ENCODE measurements around the gene AP1M2.

AP1M2 gene

DNA sequence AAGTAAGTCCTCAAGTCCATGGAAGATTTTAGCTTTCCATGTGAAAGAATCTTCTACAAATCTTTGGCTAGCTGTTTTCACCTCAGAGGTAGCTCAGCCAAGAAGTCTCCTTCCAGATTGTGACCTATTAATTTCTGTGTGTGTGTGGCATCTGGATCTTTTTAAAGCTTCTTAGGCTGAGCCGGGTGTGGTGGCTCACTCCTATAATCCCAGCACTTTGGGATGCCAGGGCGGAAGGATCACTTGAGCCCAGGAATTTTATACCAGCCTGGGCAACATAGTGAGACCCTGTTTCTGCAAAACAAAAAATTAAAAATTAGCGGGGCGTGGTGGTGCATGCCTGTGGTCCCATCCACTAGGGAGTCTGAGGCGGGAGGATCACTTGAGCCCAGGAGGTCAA, 24.8 kb upstream of the AP1M2 start:
- DNase-seq (ENCODE audit: low spot score) = no peak
- TF ChIP-seq, protein P1, sequence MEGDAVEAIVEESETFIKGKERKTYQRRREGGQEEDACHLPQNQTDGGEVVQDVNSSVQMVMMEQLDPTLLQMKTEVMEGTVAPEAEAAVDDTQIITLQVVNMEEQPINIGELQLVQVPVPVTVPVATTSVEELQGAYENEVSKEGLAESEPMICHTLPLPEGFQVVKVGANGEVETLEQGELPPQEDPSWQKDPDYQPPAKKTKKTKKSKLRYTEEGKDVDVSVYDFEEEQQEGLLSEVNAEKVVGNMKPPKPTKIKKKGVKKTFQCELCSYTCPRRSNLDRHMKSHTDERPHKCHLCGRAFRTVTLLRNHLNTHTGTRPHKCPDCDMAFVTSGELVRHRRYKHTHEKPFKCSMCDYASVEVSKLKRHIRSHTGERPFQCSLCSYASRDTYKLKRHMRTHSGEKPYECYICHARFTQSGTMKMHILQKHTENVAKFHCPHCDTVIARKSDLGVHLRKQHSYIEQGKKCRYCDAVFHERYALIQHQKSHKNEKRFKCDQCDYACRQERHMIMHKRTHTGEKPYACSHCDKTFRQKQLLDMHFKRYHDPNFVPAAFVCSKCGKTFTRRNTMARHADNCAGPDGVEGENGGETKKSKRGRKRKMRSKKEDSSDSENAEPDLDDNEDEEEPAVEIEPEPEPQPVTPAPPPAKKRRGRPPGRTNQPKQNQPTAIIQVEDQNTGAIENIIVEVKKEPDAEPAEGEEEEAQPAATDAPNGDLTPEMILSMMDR (IDR thresholded peaks at IDR 0.05; ENCODE audit: extremely low read depth, missing control alignments) = no peak

DNA sequence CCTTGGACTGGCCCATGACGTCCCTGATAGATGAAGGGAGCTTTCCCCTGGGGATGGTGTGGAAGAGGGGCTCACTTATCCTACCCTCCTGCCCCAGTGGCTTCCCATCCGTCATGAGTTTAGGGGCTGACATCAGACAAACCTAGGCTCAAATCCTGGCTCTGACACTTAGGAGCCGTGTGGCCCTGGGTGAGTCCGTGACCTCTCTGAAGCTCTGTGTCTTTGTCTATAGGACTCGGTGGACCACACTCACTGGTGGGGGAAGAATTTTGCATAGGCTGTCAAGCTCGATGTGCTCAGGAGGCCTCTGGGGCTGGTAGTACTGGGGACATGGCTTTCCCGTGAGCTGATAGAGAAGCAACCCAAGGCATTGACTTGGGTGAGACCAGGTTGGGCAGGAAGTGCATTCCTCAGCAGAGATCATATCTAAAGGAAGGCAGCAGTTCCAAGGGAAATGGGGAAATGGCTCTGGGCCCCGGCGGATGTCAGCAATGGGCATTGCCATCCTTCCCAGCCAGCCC, 17.4 kb upstream of the AP1M2 start:
- TF ChIP-seq, protein P1 (IDR thresholded peaks at IDR 0.05; ENCODE audit: extremely low read depth, missing control alignments) = no peak
- DNase-seq (ENCODE audit: low spot score) = peak; percentile 66

DNA sequence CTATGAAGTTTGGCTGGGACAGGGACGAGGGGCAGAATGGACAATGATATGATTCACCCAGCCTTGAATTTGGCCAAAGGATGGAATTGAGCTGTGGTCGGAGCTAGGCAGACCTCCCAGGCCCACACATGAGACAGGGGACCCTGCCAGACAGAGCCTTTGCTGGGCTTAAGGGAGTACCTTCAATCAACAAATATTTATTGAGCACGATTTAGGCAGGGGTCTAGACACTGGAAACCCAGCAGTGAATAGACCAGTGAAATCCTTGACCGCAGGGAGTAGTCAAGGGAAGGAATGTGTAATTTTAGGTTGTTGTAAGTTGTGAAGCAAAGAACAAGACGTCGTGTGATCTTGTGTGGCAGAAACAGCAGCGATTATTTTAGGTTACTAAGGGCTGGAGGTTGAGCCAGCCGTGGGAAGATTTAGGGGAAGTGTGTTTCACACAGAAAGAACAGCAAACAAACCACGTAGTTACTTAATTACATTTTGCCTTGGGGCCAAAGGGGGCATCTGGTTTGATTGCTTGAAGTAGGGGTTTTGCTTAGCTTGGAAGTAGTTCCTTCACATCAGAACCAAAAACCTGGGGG, 16.9 kb upstream of the AP1M2 start:
- peak; percentile 73 for DNase-seq (ENCODE audit: low spot score)
- TF ChIP-seq, protein P1 (IDR thresholded peaks at IDR 0.05; ENCODE audit: extremely low read depth, missing control alignments) = no peak

DNA sequence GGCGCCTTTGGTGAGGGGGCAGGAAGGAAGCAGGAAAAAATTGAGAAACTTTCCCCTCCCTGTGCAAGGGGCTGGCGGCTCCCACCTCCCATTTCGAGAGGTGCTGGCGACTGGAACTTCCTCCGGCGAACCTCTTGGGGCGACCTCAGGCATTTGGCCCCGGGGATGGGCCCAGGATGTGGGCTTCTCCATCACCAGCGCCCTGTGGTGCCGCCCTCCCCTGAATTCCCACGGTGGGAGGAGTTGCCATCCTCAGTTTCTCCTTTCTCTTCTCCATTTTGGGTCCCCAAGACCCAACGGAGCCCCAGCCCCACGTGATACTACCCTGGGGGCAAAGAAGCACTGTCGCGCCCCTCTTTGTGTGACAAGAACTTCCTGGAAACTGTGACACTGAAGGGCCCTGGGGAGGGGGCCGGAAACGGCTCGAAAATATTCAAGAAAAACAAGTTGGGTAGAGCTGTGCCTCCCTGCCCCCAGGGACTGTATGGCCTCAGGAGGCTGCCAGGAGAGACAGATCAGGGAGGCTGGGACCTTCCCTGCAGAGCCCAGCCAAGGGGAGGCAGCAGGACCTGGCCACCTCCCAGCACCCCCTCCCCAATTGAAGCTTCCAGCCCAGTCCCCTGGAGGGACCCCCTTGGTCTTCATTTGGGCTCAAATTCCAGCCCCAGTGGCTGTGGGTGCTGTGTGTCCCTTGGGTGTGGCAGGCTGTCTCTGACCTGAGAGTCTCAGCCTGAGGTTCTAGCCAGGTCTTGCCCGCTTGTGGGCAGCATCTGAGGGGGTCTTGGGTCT, 16.2 kb upstream of the AP1M2 start:
- DNase-seq (ENCODE audit: low spot score) = peak; percentile 71
- TF ChIP-seq, protein P1 (IDR thresholded peaks at IDR 0.05; ENCODE audit: extremely low read depth, missing control alignments) = no peak

DNA sequence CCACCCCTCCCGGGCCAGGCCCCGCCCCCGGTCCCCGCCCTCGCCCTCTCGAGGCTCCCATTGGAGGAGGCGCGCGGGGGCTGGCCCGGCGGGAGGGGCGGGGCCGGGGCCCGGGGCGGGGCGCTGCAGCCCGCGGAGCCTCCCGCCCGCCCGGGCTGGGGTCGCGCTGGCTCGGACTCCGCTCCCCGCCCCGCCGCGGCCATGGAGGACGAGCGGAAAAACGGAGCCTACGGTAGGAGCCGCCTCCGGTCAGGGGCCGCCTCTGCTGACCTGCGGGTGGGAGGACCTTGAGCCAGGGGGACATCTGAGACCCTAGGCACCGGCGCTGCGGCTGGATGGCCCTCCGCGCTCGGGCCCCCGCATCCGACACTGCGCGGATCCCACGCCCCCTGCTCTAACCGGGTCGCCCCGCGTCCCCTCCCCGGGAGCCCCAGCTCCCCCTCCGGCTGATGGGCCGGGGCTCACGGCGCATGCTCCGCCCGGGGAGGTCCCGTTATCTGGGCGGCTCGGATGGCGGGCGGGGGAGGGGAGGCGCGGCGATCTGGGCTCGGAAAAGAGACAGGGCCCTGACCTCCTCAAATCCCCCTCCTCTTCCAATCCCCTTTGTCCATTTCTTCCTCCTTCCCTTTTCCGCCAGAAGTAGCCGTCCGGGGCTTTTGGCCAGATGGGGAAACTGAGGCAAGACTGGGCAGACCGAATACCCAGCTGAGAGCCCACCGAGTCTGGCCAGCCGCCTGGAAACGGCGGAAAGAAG, 15.4 kb upstream of the AP1M2 start:
- DNase-seq (ENCODE audit: low spot score) = peak; percentile 98
- TF ChIP-seq, protein P1 (IDR thresholded peaks at IDR 0.05; ENCODE audit: extremely low read depth, missing control alignments) = no peak

DNA sequence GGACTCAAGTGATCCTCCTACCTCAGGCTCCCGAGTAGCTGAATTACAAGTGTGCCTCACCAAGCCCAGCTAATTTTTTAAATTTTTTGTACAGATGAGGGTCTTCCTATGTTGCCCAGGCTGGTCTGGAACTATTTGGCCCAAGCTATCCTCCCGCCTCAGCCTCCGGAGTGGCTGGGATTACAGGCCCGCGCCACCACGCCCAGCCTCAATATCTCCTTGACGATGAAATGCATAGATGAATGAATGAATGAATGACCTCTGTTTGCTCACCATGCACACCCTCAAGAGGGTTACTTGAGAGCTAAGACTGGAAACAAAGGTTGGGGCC, 14.9 kb upstream of the AP1M2 start:
- TF ChIP-seq, protein P1 (IDR thresholded peaks at IDR 0.05; ENCODE audit: extremely low read depth, missing control alignments) = no peak
- DNase-seq (ENCODE audit: low spot score) = no peak

DNA sequence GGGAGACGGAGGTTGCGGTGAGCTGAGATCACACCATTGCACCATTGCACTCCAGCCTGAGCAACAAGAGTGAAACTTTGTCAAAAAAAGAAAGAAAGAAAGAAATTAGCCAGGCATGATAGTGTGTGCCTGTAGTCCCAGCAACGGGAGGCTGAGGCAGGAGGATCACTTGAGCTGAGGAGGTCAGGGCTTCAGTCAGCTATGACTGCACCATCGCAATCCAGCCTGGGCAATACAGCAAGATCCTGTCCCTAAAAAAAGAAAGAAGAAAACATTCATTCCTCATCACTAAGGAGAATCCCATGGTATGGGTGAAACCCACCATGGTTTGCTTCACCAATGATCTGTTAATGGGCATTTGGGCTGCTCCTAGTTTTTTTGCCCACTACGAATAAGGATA, 13.0 kb upstream of the AP1M2 start:
- no peak for DNase-seq (ENCODE audit: low spot score)
- TF ChIP-seq, protein P1 (IDR thresholded peaks at IDR 0.05; ENCODE audit: extremely low read depth, missing control alignments) = no peak
